HepG2 (cell line): ENCODE measurements around the gene BBS5. TPM values are rescaled to one million over a fixed set of nuclear protein-coding genes. Genes with fewer than 3 reads are reported as not detected.
A peak's percentile ranks its signal among the peaks of the same experiment; 100 is the strongest.

Experiments
- ATAC-seq: fragments of 200-7000 bp; cut with Tn5 transposase; 3 replicates; pipeline ENCODE4 v1.9.1; 2020; ENCODE audit warnings: mild to moderate bottlenecking, moderate library complexity
- BruUV-seq: library from RNA; stranded (reverse); fragments of 400-500 nt; replicated peaks from 2 replicates; lab custom pipeline; 2021; lab: Mats Ljungman, UMichigan
- CTCF ChIA-PET: fragments of 300-600 bp; formaldehyde crosslinking; extraction: SDS; loops from one replicate; lab custom pipeline; 2021; ENCODE audit warnings: low total read pairs, inconsistent platforms, low intra/inter-chr PET ratio; lab: Yijun Ruan, JAX
- POLR2A ChIA-PET: fragments of 350-600 bp; sonication (Branson Sonifier 250); formaldehyde crosslinking; loops from one replicate; lab custom pipeline; 2020; ENCODE audit warnings: antibody characterized with exemption, inconsistent platforms; lab: Yijun Ruan, JAX
- DNase-seq: peaks from one replicate; pipeline ENCODE4 v3.0.0-alpha.2; 2015; ENCODE audit warnings: low spot score
- FAIRE-seq: peaks from 3 replicates; lab custom pipeline; 2011; peaks lifted over from hg19 to GRCh38; lab: Jason Lieb, UNC
- H2AFZ ChIP-seq: one replicate; pipeline ENCODE4 v1.6.1; 2011; ENCODE audit warnings: low read length, inconsistent platforms
- H3K27ac ChIP-seq: fragments of 300-600 bp; 3 replicates; pipeline ENCODE4 v1.8.0; 2011; ENCODE audit warnings: mixed run types, mild to moderate bottlenecking, mixed read lengths, low read length, inconsistent platforms; ENCODE audit not compliant: insufficient read depth; ENCODE audit errors: extremely low read length
- H3K27me3 ChIP-seq, 2 experiments: fragments of 200-600 bp in 1 of 2; 2 replicates in 1 of 2; 3 replicates in 1 of 2; pipeline versions ENCODE4 v1.6.0 to v1.8.0; 2011; ENCODE audit warnings: low read length in 2 of 2, mild to moderate bottlenecking in 2 of 2, moderate library complexity in 2 of 2, inconsistent platforms in 1 of 2; ENCODE audit not compliant: insufficient read depth in 2 of 2, control insufficient read depth in 1 of 2
- H3K36me3 ChIP-seq, 2 experiments: fragments of 200-600 bp in 1 of 2; replicated peaks in 1 of 2; 2 replicates in 1 of 2; 3 replicates in 1 of 2; pipeline versions ENCODE4 v1.5.1 to v1.8.0; 2011; ENCODE audit warnings: low read length in 2 of 2, inconsistent platforms in 1 of 2; ENCODE audit not compliant: insufficient read depth in 2 of 2, control insufficient read depth in 1 of 2
- H3K4me1 ChIP-seq: 2 replicates; pipeline ENCODE4 v1.5.1; 2012; ENCODE audit warnings: low read length, inconsistent platforms; ENCODE audit not compliant: insufficient read depth
- H3K4me2 ChIP-seq: 2 replicates; pipeline ENCODE4 v1.6.0; 2011; ENCODE audit warnings: low read depth, low read length, inconsistent platforms
- H3K4me3 ChIP-seq, 3 experiments: fragments of 200-600 bp in 1 of 3; sonication (generic), shearing (Covaris generic) in 1 of 3; replicated peaks in 1 of 3; 2 replicates each; pipeline ENCODE4 v1.5.1; 2011 to 2016; ENCODE audit warnings: low read length in 3 of 3, inconsistent platforms in 2 of 3, low read depth in 2 of 3, mild to moderate bottlenecking in 2 of 3, control low read depth in 1 of 3, mixed read lengths in 1 of 3; ENCODE audit not compliant: insufficient read depth in 1 of 3
- H3K79me2 ChIP-seq: one replicate; pipeline ENCODE4 v1.6.1; 2011; ENCODE audit warnings: low read length, inconsistent platforms; ENCODE audit not compliant: insufficient read depth
- H3K9ac ChIP-seq: 2 replicates; pipeline ENCODE4 v1.6.0; 2011; ENCODE audit warnings: mild to moderate bottlenecking, low read depth, low read length, inconsistent platforms; ENCODE audit not compliant: insufficient read depth
- H3K9me3 ChIP-seq: 2 replicates; pipeline ENCODE4 v1.5.1; 2012; ENCODE audit warnings: mild to moderate bottlenecking, low read length
- H4K20me1 ChIP-seq: 2 replicates; pipeline ENCODE4 v1.6.0; 2011; ENCODE audit warnings: inconsistent platforms, mild to moderate bottlenecking, low read length, moderate library complexity; ENCODE audit not compliant: insufficient read depth
- BRD4 ChIP-seq: sonication (generic); formaldehyde crosslinking; IDR thresholded peaks from 2 replicates; pipeline ENCODE4 v1.4.0; 2020; ENCODE audit warnings: missing genetic modification reagents
- CHCHD3 ChIP-seq: sonication (generic); formaldehyde crosslinking; IDR thresholded peaks from 2 replicates; pipeline ENCODE4 v1.8.0; 2022; ENCODE audit warnings: mild to moderate bottlenecking, missing genetic modification reagents, moderate library complexity
- HES4 ChIP-seq: sonication (generic); formaldehyde crosslinking; IDR thresholded peaks from 2 replicates; pipeline ENCODE4 v1.9.0; 2021; ENCODE audit warnings: mild to moderate bottlenecking, missing genetic modification reagents, borderline replicate concordance
- KLF6 ChIP-seq: IDR thresholded peaks from 2 replicates; pipeline ENCODE4 v1.8.0; 2016; ENCODE audit warnings: missing biosample characterization, missing genetic modification reagents
- LBX2 ChIP-seq: sonication (generic); formaldehyde crosslinking; IDR thresholded peaks from 2 replicates; pipeline ENCODE4 v1.5.0; 2020; ENCODE audit warnings: missing genetic modification reagents, mild to moderate bottlenecking, borderline replicate concordance
- PLSCR1 ChIP-seq: sonication (generic); formaldehyde crosslinking; IDR thresholded peaks from 2 replicates; pipeline ENCODE4 v1.5.0; 2020; ENCODE audit warnings: missing genetic modification reagents, mild to moderate bottlenecking, borderline replicate concordance
- POLR2G ChIP-seq: fragments of 200-400 bp; formaldehyde crosslinking; IDR thresholded peaks from 2 replicates; pipeline ENCODE4 v1.6.1; 2018; ENCODE audit warnings: mild to moderate bottlenecking, low read depth, low read length, moderate library complexity
- TBX3 ChIP-seq: fragments of 450-650 bp; IDR thresholded peaks from 2 replicates; pipeline ENCODE4 v1.6.1; 2017; ENCODE audit warnings: antibody characterized with exemption, mild to moderate bottlenecking, inconsistent platforms, borderline replicate concordance
- ZNF136 ChIP-seq: sonication (generic); formaldehyde crosslinking; IDR thresholded peaks from 2 replicates; pipeline ENCODE4 v1.8.1; 2022; ENCODE audit warnings: low read depth, mild to moderate bottlenecking, moderate library complexity, missing genetic modification reagents
- ZNF543 ChIP-seq: sonication (generic); formaldehyde crosslinking; IDR thresholded peaks from 2 replicates; pipeline ENCODE4 v1.4.0; 2020; ENCODE audit warnings: mild to moderate bottlenecking, missing genetic modification reagents
- ZNF562 ChIP-seq: sonication (generic); formaldehyde crosslinking; IDR thresholded peaks from 2 replicates; pipeline ENCODE4 v1.8.0; 2022; ENCODE audit warnings: missing genetic modification reagents, borderline replicate concordance
- ZNF674 ChIP-seq: sonication (generic); formaldehyde crosslinking; IDR thresholded peaks from 2 replicates; pipeline ENCODE4 v1.5.0; 2020; ENCODE audit warnings: low read depth, mild to moderate bottlenecking, missing genetic modification reagents
- ZSCAN12 ChIP-seq: sonication (generic); formaldehyde crosslinking; IDR thresholded peaks from 2 replicates; pipeline ENCODE4 v1.9.0; 2021; ENCODE audit warnings: mild to moderate bottlenecking, missing genetic modification reagents
- whole genome bisulfite sequencing: methylation state at CpG from one replicate; pipeline ENCODE4 v1.1.6; 2017; ENCODE audit warnings: low lambda C conversion rate; 5-methylcytosine and 5-hydroxymethylcytosine counted together
- in situ Hi-C: cut with HindIII; loops from 2 replicates; pipeline ENCODE4 v1.10.0; 2017; ENCODE audit warnings: low pct_unique_long_range_greater_than_20kb; ENCODE audit not compliant: extremely low pct_ligation_motif_present
- intact Hi-C: fragments of 100-400 bp; cut with micrococcal nuclease; formaldehyde crosslinking; loops from one replicate; pipeline ENCODE4 v1.10.0; 2022; ENCODE audit not compliant: unreplicated experiment
- polyA plus RNA-seq, 8 experiments: library from polyadenylated mRNA; depleted of rRNA in 3 of 8; stranded (reverse) in 7 of 8; unstranded in 1 of 8; fragments of >200 nt; fragmentation: Illumina TruSeq in 4 of 8; extraction: Trizol in 4 of 8; gene quantifications; 2 replicates each; pipeline versions ENCODE4 v1.2.1 to v1.2.3, GENCODE V29; 2011 to 2016; ENCODE audit warnings: low read depth in 4 of 8, missing spikeins in 1 of 8, mixed read lengths in 1 of 8; ENCODE audit not compliant: insufficient read depth in 1 of 8
- total RNA-seq, 5 experiments: library from RNA; depleted of rRNA; stranded (reverse); fragments of >200 nt; fragmentation: Illumina TruSeq; extraction: Trizol; gene quantifications; 2 replicates each; pipeline ENCODE4 v1.2.3, GENCODE V29; 2016; ENCODE audit warnings: low read depth in 1 of 5
- TF ChIP-seq, protein P1 (sequence below): IDR thresholded peaks from 2 replicates; pipeline ENCODE4 v1.6.1; 2016; ENCODE audit warnings: low read depth, missing genetic modification reagents, missing compliant biosample characterization

BBS5 gene
- total and polyA plus RNA-seq, 2 of the 13 experiments (the other 11 are each of a cell fraction or from before 2014, with no cell fraction given): 1.8 to 4.5 TPM

- TF ChIP-seq POLR2G (no peak), ZNF562 (CRISPR knock-in tag) (no peak), PLSCR1 (CRISPR knock-in tag) (no peak), LBX2 (CRISPR knock-in tag) (no peak), HES4 (CRISPR knock-in tag) (no peak)
These were observed 10.5 kb upstream of the BBS5 start (continued) for GRCh38 chr2:169468841-169469240.

DNA sequence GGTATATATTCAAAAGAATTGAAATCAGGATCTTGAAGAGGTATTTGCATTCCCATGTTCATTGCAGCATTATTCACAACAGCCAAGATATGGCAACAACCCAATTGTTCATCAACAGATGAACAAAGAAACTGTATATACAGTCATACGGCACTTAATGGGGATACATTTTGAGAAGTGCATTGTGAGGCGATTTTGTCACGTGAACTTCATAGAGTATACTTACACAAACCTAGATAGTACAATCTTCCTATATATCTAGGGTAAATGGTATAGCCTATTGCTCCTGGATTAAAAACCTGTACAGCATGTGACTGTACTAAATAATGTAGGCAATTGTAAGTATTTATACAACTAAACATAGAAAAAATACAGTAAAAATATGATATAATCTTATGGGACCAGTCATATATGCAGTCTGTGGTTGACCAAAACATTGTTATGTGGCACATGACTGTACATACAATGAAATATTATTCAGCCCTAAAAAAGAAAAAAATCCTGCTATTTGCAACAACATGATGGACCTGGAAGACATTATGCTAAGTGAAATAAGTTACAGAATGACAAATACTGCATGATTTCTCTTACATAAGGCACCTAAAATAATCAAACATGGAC is 9.2 kb upstream of the BBS5 start:
- ATAC-seq: no peak
- POLR2A ChIA-PET: no interaction called here
- Histone ChIP-seq H3K79me2 (no peaks in the 10 kb centered on the region), H3K4me1 (0 out of 2 replicates have a peak, but pooled peaks cover 4% of the 10 kb centered on the region), H3K27ac (no peak overlapping the region)
- intact Hi-C loops: no loop called here
- TF ChIP-seq ZNF136 (CRISPR knock-in tag) (no peak), KLF6 (no peak), ZSCAN12 (no peak), ZNF543 (no peak), CHCHD3 (CRISPR knock-in tag) (no peak), TBX3 (no peak), BRD4 (CRISPR knock-in tag) (no peak), ZNF674 (no peak), LBX2 (CRISPR knock-in tag) (no peak)
- TF ChIP-seq, protein P1, sequence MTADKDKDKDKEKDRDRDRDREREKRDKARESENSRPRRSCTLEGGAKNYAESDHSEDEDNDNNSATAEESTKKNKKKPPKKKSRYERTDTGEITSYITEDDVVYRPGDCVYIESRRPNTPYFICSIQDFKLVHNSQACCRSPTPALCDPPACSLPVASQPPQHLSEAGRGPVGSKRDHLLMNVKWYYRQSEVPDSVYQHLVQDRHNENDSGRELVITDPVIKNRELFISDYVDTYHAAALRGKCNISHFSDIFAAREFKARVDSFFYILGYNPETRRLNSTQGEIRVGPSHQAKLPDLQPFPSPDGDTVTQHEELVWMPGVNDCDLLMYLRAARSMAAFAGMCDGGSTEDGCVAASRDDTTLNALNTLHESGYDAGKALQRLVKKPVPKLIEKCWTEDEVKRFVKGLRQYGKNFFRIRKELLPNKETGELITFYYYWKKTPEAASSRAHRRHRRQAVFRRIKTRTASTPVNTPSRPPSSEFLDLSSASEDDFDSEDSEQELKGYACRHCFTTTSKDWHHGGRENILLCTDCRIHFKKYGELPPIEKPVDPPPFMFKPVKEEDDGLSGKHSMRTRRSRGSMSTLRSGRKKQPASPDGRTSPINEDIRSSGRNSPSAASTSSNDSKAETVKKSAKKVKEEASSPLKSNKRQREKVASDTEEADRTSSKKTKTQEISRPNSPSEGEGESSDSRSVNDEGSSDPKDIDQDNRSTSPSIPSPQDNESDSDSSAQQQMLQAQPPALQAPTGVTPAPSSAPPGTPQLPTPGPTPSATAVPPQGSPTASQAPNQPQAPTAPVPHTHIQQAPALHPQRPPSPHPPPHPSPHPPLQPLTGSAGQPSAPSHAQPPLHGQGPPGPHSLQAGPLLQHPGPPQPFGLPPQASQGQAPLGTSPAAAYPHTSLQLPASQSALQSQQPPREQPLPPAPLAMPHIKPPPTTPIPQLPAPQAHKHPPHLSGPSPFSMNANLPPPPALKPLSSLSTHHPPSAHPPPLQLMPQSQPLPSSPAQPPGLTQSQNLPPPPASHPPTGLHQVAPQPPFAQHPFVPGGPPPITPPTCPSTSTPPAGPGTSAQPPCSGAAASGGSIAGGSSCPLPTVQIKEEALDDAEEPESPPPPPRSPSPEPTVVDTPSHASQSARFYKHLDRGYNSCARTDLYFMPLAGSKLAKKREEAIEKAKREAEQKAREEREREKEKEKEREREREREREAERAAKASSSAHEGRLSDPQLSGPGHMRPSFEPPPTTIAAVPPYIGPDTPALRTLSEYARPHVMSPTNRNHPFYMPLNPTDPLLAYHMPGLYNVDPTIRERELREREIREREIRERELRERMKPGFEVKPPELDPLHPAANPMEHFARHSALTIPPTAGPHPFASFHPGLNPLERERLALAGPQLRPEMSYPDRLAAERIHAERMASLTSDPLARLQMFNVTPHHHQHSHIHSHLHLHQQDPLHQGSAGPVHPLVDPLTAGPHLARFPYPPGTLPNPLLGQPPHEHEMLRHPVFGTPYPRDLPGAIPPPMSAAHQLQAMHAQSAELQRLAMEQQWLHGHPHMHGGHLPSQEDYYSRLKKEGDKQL (CRISPR knock-in tag): no peak
- TF ChIP-seq, all 625 proteins: peak for 0
- H4K20me1 ChIP-seq: no peaks in the 10 kb centered on the region
- CTCF ChIA-PET: no interaction called here
- no TSS peak for BruUV-seq
- H3K9me3 ChIP-seq: no peaks in the 10 kb centered on the region
- in situ Hi-C loops: loop anchor here (25.0 kb wide), 1 partner anchor 892 kb away; no protein-coding TSS in a partner anchor
- FAIRE-seq (peak; percentile 4), DNase-seq (no peak)
- no peak overlapping the region for H3K9ac ChIP-seq
- H2AFZ ChIP-seq: no peak overlapping the region
- WGBS: 37% methylated on average over 3 of the region's 3 CpGs
- peak overlapping the region; percentile 34; the same call in 1 of the 2 replicates for H3K4me2 ChIP-seq
- no peak overlapping the region for H3K4me3 ChIP-seq
- no peaks in the 10 kb centered on the region for H3K36me3 ChIP-seq
- H3K27me3 ChIP-seq: no peaks in the 10 kb centered on the region
